ENCODE data around the gene SLIT3.

DNA sequence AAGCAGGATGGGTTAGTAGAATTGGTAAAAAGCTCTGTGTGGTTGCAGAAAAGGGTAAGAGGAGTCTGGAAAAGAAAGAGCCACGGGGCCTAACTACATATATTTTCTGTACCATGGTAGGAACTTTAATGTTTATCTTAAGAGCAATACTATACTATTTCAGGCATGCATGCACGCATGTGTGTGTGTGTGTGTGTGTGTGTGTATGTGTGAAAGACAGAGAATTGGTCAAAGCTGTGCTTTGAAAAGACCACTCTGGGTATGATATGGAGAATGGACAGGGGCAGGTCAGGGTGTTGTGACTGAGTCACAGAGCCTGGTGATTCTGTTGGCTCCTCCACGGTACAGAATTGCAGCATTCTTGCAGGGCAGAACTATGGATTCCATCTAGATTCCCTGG lies 339.3 kb downstream of the SLIT3 start:
- TF ChIP-seq, protein P1, sequence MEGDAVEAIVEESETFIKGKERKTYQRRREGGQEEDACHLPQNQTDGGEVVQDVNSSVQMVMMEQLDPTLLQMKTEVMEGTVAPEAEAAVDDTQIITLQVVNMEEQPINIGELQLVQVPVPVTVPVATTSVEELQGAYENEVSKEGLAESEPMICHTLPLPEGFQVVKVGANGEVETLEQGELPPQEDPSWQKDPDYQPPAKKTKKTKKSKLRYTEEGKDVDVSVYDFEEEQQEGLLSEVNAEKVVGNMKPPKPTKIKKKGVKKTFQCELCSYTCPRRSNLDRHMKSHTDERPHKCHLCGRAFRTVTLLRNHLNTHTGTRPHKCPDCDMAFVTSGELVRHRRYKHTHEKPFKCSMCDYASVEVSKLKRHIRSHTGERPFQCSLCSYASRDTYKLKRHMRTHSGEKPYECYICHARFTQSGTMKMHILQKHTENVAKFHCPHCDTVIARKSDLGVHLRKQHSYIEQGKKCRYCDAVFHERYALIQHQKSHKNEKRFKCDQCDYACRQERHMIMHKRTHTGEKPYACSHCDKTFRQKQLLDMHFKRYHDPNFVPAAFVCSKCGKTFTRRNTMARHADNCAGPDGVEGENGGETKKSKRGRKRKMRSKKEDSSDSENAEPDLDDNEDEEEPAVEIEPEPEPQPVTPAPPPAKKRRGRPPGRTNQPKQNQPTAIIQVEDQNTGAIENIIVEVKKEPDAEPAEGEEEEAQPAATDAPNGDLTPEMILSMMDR (IDR thresholded peaks at IDR 0.05; ENCODE audit: low read depth, low read length, poor library complexity, severe bottlenecking): no peak
- TF ChIP-seq EZH2phosphoT487 (IDR thresholded peaks at IDR 0.05; ENCODE audit: borderline replicate concordance, low read length): no peak

Measured in DOHH2 (cell line).